H9 (cell line): ENCODE results near the gene HLF. TPM values are rescaled to one million over a fixed set of nuclear protein-coding genes. Genes with fewer than 3 reads are reported as not detected.

Experiments used
- DNase-seq: peaks from one replicate; pipeline ENCODE4 v3.0.0-alpha.2; 2017
- H2AFZ ChIP-seq: one replicate; pipeline ENCODE4 v1.6.1; 2013; ENCODE audit warnings: mild to moderate bottlenecking, low read length, control low read depth, moderate library complexity
- H2AK5ac ChIP-seq: 2 replicates; pipeline ENCODE4 v1.6.1; 2013; ENCODE audit warnings: low read length, control low read depth, mixed read lengths; ENCODE audit not compliant: insufficient read length
- H2BK120ac ChIP-seq: one replicate; pipeline ENCODE4 v1.6.1; 2013; ENCODE audit warnings: low read depth, mild to moderate bottlenecking, low read length, control low read depth, inconsistent platforms; ENCODE audit not compliant: poor library complexity, severe bottlenecking
- H2BK12ac ChIP-seq: 2 replicates; pipeline ENCODE4 v1.6.1; 2013; ENCODE audit warnings: low read length, control low read depth, mixed read lengths, low read depth; ENCODE audit not compliant: insufficient read length
- H2BK15ac ChIP-seq: 2 replicates; pipeline ENCODE4 v1.6.1; 2013; ENCODE audit warnings: low read depth, low read length, control low read depth
- H2BK20ac ChIP-seq: one replicate; pipeline ENCODE4 v1.6.1; 2013; ENCODE audit warnings: low read depth, mild to moderate bottlenecking, low read length, control low read depth, inconsistent platforms; ENCODE audit not compliant: poor library complexity, severe bottlenecking
- H2BK5ac ChIP-seq: 2 replicates; pipeline ENCODE4 v1.6.1; 2013; ENCODE audit warnings: low read length, control low read depth, mixed read lengths; ENCODE audit not compliant: insufficient read length
- H3K14ac ChIP-seq: 2 replicates; pipeline ENCODE4 v1.6.1; 2013; ENCODE audit warnings: low read length, control low read depth; ENCODE audit not compliant: insufficient read depth
- H3K18ac ChIP-seq: 2 replicates; pipeline ENCODE4 v1.6.1; 2013; ENCODE audit warnings: low read depth, mild to moderate bottlenecking, mixed read lengths, low read length, control low read depth; ENCODE audit not compliant: insufficient read length
- H3K23ac ChIP-seq: 2 replicates; pipeline ENCODE4 v1.6.1; 2013; ENCODE audit warnings: low read length, control low read depth, mixed read lengths, low read depth; ENCODE audit not compliant: insufficient read length
- H3K23me2 ChIP-seq: 2 replicates; pipeline ENCODE4 v1.6.1; 2013; ENCODE audit warnings: low read depth, mild to moderate bottlenecking, mixed read lengths, low read length, control low read depth; ENCODE audit not compliant: insufficient read length, poor library complexity, severe bottlenecking
- H3K27ac ChIP-seq: 2 replicates; pipeline ENCODE4 v1.5.1; 2013; ENCODE audit warnings: low read length, control low read depth, mixed read lengths, low read depth; ENCODE audit not compliant: insufficient read length
- H3K27me3 ChIP-seq: 2 replicates; pipeline ENCODE4 v1.6.1; 2013; ENCODE audit warnings: low read length, control low read depth, inconsistent platforms; ENCODE audit not compliant: insufficient read depth
- H3K4ac ChIP-seq: 2 replicates; pipeline ENCODE4 v1.6.1; 2013; ENCODE audit warnings: low read depth, mild to moderate bottlenecking, control low read depth, inconsistent platforms, low read length, moderate library complexity
- H3K4me1 ChIP-seq: 2 replicates; pipeline ENCODE4 v1.6.1; 2013; ENCODE audit warnings: low read length, control low read depth, inconsistent platforms; ENCODE audit not compliant: insufficient read depth
- H3K4me2 ChIP-seq: 2 replicates; pipeline ENCODE4 v1.6.1; 2013; ENCODE audit warnings: low read length, control low read depth, mixed read lengths; ENCODE audit not compliant: insufficient read length, insufficient read depth
- H3K56ac ChIP-seq: 2 replicates; pipeline ENCODE4 v1.6.1; 2013; ENCODE audit warnings: low read depth, mild to moderate bottlenecking, mixed read lengths, low read length, control low read depth; ENCODE audit not compliant: insufficient read length
- H3K79me1 ChIP-seq: 2 replicates; pipeline ENCODE4 v1.6.1; 2013; ENCODE audit warnings: low read depth, mild to moderate bottlenecking, moderate library complexity, low read length, control low read depth, inconsistent platforms; ENCODE audit not compliant: insufficient read depth, poor library complexity, severe bottlenecking
- H3K79me2 ChIP-seq: 2 replicates; pipeline ENCODE4 v1.6.1; 2013; ENCODE audit warnings: low read length, control low read depth, inconsistent platforms; ENCODE audit not compliant: insufficient read depth
- H3K9ac ChIP-seq: 2 replicates; pipeline ENCODE4 v1.6.1; 2013; ENCODE audit warnings: low read length, control low read depth, mixed read lengths; ENCODE audit not compliant: insufficient read length; ENCODE audit errors: extremely low read depth
- H3K9me3 ChIP-seq: one replicate; pipeline ENCODE4 v1.6.1; 2013; ENCODE audit warnings: low read depth, low read length, inconsistent platforms; ENCODE audit not compliant: control insufficient read depth
- H3T11ph ChIP-seq: one replicate; pipeline ENCODE4 v1.6.1; 2013; ENCODE audit warnings: mild to moderate bottlenecking, low read length, control low read depth, inconsistent platforms
- H4K20me1 ChIP-seq: one replicate; pipeline ENCODE4 v1.6.1; 2013; ENCODE audit not compliant: control insufficient read depth, insufficient read length, insufficient read depth
- H4K5ac ChIP-seq: 2 replicates; pipeline ENCODE4 v1.6.1; 2013; ENCODE audit warnings: low read depth, mild to moderate bottlenecking, mixed read lengths, low read length, control low read depth; ENCODE audit not compliant: insufficient read length
- H4K8ac ChIP-seq: replicated peaks from 2 replicates; pipeline ENCODE4 v1.6.1; 2013; ENCODE audit warnings: low read length, control low read depth, mixed read lengths, low read depth; ENCODE audit not compliant: insufficient read length
- H4K91ac ChIP-seq: 2 replicates; pipeline ENCODE4 v1.6.1; 2013; ENCODE audit warnings: low read depth, mild to moderate bottlenecking, moderate library complexity, mixed read lengths, low read length, control low read depth; ENCODE audit not compliant: insufficient read length
- H3K27ac Mint-ChIP-seq, 3 experiments: 2 replicates in 2 of 3; 3 replicates in 1 of 3; pipeline ENCODE4 v1.8.0; 2020 to 2021; ENCODE audit warnings: mixed read lengths in 3 of 3, mild to moderate bottlenecking in 1 of 3, moderate library complexity in 1 of 3
- H3K27me3 Mint-ChIP-seq: 2 replicates; pipeline ENCODE4 v1.8.0; 2021; ENCODE audit warnings: low read depth, mild to moderate bottlenecking, moderate library complexity, mixed read lengths
- H3K36me3 Mint-ChIP-seq, 3 experiments: 2 replicates in 2 of 3; 3 replicates in 1 of 3; pipeline ENCODE4 v1.8.0; 2020 to 2021; ENCODE audit warnings: low read depth in 3 of 3, mixed read lengths in 3 of 3; ENCODE audit not compliant: insufficient read depth in 1 of 3
- H3K4me1 Mint-ChIP-seq, 2 experiments: 2 replicates each; pipeline ENCODE4 v1.8.0; 2020; ENCODE audit warnings: mixed read lengths in 2 of 2
- H3K4me3 Mint-ChIP-seq, 2 experiments: 2 replicates in 1 of 2; 3 replicates in 1 of 2; pipeline ENCODE4 v1.8.0; 2020 to 2021; ENCODE audit warnings: mild to moderate bottlenecking in 2 of 2, mixed read lengths in 2 of 2, moderate library complexity in 1 of 2
- H3K9me3 Mint-ChIP-seq, 2 experiments: 2 replicates in 1 of 2; 3 replicates in 1 of 2; pipeline ENCODE4 v1.8.0; 2020; ENCODE audit warnings: mild to moderate bottlenecking in 2 of 2, mixed read lengths in 2 of 2, moderate library complexity in 1 of 2
- CTCF ChIP-seq: fragments of 200-600 bp; sonication (generic); conservative IDR thresholded peaks from 3 replicates; pipeline ENCODE4 v1.8.0; 2021; ENCODE audit warnings: antibody characterized with exemption, mild to moderate bottlenecking
- WGBS: extraction: QIAGEN DNeasy Blood & Tissue Kit; methylation state at CpG from one replicate; pipeline ENCODE4 v1.1.7; 2013; ENCODE audit warnings: missing lambda C conversion rate, low lambda C conversion rate, mixed read lengths; ENCODE audit not compliant: insufficient read length; ENCODE audit errors: extremely low coverage; 5-methylcytosine and 5-hydroxymethylcytosine counted together
- total RNA-seq: library from RNA; stranded (reverse); gene quantifications from 2 replicates; pipeline ENCODE4 v1.2.1, GENCODE V29; 2021

Gene HLF
- total RNA-seq, 1 experiment from 2014 or later, result 0.17 TPM

GRCh38 chr17:55323518-55324295, 58.9 kb downstream of the HLF start:
- Histone ChIP-seq H3K23me2 (no peaks in the 10 kb centered on the region), H2BK15ac (no peak overlapping the region), H3K79me1 (no peaks in the 10 kb centered on the region), H4K91ac (no peak overlapping the region), H3K56ac (no peak overlapping the region), H2AFZ (no peak overlapping the region), H3K27ac (no peak overlapping the region), H2BK20ac (no peak overlapping the region), H2BK120ac (no peak overlapping the region), H4K8ac (no peak overlapping the region), H3K18ac (no peak overlapping the region), H3K27me3 (no peaks in the 10 kb centered on the region), H3K4ac (no peak overlapping the region), H3T11ph (no peak overlapping the region), H3K9ac (no peak overlapping the region), H2BK12ac (no peak overlapping the region), H3K79me2 (no peaks in the 10 kb centered on the region), H4K5ac (no peak overlapping the region), H2BK5ac (no peak overlapping the region), H3K4me2 (no peak overlapping the region), H4K20me1 (no peaks in the 10 kb centered on the region), H3K9me3 (no peaks in the 10 kb centered on the region), H3K23ac (no peak overlapping the region), H3K4me1 (no peaks in the 10 kb centered on the region), H3K14ac (no peak overlapping the region), H2AK5ac (no peak overlapping the region)
- H3K4me3 Mint-ChIP-seq, result no peak overlapping the region
- WGBS, result no CpG with 5 or more reads among the region's 7 CpGs
- H3K4me1 Mint-ChIP-seq, result no peaks in the 10 kb centered on the region
- peaks cover 1% of the 10 kb centered on the region; the same call in 1 of the 2 replicates for H3K27me3 Mint-ChIP-seq
- no peaks in the 10 kb centered on the region for H3K36me3 Mint-ChIP-seq
- TF ChIP-seq CTCF, result no peak
- no peak for DNase-seq
- H3K27ac Mint-ChIP-seq, result no peak overlapping the region; a peak in 2 of 7 replicates
- peaks cover 0 to 2% of the 10 kb centered on the region in 2 experiments; a peak in 2 of 5 replicates for H3K9me3 Mint-ChIP-seq
